Daoy (cell line): Measurements from ENCODE around the gene TMPRSS3. TPM values are rescaled to one million over a fixed set of nuclear protein-coding genes. Genes with fewer than 3 reads are reported as not detected.

ENCODE experiments used
- DNase-seq: peaks from one replicate; pipeline ENCODE4 v3.0.0-alpha.2; 2015; ENCODE audit warnings: low read depth
- total RNA-seq: library from RNA; depleted of rRNA; stranded (reverse); fragments of >200 nt; shearing (Covaris generic); gene quantifications from 2 replicates; pipeline ENCODE4 v1.2.3, GENCODE V29; 2014

The TMPRSS3 gene
- total RNA-seq, 1 experiment from 2014 or later, result 8.7 TPM

GRCh38 chr21:42388740-42389448 lies 7.0 kb downstream of the TMPRSS3 start:
- no peak for DNase-seq

- DNase-seq, result no peak
Observed at GRCh38 chr21:42387843-42388340, 8.0 kb downstream of the TMPRSS3 start.

GRCh38 chr21:42387164-42387563 lies 8.7 kb downstream of the TMPRSS3 start:
- DNase-seq, result no peak

GRCh38 chr21:42386034-42386591 lies 9.7 kb downstream of the TMPRSS3 start:
- DNase-seq, result no peak

DNA sequence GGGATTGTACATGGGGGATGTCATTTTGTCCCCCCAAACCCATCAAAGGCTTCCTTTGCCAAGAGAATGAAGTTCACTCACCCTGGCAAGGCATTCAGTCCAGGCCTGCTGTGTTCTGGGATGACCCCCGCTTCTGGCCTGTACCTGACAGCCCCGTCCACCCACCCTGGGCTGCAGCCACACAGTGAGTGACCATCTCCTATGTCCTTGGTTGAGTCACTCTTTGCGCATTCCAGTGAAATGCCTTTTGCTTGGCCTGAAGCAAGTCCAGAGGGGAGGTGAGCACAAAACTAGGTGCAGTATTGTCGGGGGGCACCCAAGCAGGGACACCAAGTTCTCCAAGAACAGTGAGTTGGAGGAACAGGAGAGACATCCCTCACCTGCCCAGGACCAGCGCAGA lies 10.2 kb downstream of the TMPRSS3 start:
- no peak for DNase-seq

DNA sequence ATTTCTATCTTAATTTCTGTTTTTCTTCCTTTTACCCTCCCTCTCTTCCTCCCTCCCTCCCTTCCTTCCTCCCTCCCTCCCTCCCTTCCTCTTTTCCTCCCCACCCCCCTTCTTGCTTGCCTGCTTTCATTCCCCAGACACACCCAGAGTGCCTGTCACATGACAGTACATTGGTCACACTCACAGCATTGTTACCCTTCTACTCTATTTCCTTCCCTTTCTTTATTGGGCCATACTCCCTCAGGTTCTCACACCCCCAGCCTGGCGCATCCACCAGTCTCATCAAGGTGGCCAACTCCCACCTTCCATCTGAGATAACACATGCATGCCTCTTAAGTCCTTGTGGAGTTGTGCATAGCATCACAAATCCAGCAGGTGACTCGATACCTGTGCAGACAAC lies 10.9 kb downstream of the TMPRSS3 start:
- DNase-seq, result no peak

DNA sequence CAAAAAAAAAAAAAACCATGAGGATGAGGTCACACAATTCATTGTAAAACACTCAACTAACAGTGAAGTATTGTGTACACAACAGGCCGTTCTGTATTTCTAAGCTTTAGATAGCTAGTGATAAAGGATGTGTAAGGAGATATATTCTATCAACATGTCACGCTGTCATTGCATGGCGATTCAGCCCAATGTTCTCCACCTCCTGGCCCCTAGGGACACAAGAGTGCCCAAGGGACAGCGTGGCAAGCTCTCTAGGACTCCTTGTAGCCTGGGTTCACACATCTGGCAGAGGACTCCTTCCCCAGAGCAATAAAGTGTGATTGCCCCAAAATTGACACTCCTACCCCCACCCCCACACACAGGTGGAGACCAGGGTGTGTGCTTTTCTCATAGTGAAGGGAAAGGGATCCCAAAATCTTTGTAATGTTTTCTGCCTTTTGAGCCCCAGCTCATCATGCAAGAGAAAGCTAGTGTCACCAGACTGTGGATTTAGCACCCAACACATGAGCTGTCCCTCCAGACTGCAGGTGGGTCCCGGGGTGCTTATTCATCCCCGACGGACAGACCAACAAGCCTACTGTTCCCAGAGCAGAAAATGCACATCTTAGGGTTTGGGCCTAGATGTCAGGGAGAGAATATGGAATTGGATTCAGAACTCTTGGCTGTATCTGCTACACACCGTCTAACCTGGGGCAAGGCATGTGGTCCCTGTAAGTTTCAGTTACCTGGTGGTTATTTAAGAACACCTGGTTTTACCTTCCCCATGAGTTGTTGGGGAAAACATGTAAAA lies 11.5 kb downstream of the TMPRSS3 start:
- DNase-seq, result no peak

DNA sequence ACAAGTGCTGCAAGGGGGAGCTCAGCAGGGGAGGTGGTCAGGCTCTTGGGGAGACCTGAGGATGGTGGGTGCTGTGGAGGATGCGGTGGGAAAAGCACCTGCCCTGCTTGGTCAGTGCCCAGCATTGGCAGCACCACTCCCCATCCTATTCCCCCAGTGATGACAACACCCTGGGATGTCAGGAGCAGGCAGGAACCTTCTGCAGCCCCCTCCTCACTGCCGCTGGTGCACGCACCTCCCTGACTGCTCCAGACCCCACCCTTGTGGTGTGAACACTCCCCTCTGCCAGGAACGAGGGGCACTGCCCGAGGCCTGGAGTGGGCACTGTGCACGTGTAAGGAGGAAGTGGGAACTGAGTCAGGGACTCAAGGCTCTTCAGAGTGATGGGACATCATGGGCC lies 12.5 kb downstream of the TMPRSS3 start:
- DNase-seq, result no peak

GRCh38 chr21:42382915-42383314 lies 12.9 kb downstream of the TMPRSS3 start:
- no peak for DNase-seq

DNA sequence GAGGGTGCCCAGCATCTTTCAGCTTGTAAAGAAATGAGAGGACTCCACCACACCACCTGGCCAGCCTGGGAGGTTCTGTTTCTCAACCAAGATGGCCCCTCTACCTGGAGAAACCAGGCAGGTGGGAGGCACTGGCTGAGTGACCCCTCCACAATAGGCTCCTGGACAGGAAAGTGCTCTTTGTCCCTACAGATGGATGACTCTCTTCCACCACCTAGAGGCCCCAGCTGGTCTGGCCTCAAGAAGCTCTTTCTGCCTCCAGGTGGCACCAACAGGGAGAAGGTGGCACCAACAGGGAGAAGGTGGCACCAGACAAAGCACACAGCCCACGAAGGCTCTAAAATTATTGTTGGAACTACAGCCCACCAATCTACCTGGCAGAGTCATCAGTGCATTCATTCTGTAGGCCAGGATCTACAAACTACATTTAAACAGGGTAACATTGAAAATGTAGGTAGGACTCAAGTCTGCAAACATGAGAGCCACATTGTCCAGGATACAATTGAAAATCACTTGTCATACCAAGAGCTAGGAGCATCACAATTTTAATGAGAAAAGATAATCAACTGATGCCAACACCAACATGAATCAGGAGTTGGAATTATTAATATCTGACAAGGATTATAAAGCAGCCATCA lies 14.4 kb downstream of the TMPRSS3 start:
- DNase-seq, result peak; percentile 37

- no peak for DNase-seq
Observed at GRCh38 chr21:42379426-42380215, 16.2 kb downstream of the TMPRSS3 start.

- no peak for DNase-seq
Observed at GRCh38 chr21:42378418-42378817, 17.4 kb downstream of the TMPRSS3 start.

- no peak for DNase-seq
Observed at GRCh38 chr21:42377951-42378340, 17.9 kb downstream of the TMPRSS3 start.

GRCh38 chr21:42377211-42377950 lies 18.5 kb downstream of the TMPRSS3 start:
- DNase-seq, result no peak

- DNase-seq, result peak; percentile 49
Observed at GRCh38 chr21:42376338-42376982, 19.4 kb downstream of the TMPRSS3 start.

DNA sequence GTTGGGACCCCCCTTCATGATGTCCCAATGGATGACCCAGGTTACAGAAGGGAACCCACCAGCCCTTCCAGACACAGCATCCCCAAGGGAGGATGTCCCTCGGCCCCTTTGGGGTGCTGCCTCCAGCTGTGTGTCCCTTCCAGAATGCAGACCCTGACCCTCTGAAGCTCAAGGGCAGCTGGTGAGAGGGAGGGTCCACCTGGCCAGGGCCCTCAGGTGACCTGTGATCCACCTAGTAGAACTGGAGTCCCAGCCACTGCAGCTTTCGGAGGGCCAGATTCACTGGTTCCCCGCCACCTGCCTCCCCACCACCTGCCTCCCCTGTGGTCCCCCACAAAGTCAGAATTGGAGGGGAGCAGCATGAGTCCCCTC lies 19.9 kb downstream of the TMPRSS3 start:
- no peak for DNase-seq

DNA sequence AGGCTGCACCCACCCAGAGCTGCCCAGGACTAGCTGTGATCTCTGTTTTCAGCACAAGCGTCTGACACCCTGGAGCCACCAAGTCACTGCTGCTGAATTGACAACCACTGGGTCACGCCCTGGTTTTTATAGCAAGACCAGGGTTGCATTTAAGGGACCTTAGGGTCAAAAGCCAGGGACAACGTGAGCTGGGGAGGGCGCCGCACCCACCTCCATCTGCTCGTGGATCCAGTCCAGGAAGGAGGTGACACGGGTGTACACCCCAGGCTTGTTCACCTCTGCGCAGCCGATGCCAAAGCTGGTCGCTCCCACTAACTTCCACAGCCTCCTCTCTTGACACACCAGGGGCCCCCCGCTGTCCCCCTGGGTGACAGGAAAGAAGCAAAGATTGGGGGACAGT lies 20.3 kb downstream of the TMPRSS3 start:
- no peak for DNase-seq

DNA sequence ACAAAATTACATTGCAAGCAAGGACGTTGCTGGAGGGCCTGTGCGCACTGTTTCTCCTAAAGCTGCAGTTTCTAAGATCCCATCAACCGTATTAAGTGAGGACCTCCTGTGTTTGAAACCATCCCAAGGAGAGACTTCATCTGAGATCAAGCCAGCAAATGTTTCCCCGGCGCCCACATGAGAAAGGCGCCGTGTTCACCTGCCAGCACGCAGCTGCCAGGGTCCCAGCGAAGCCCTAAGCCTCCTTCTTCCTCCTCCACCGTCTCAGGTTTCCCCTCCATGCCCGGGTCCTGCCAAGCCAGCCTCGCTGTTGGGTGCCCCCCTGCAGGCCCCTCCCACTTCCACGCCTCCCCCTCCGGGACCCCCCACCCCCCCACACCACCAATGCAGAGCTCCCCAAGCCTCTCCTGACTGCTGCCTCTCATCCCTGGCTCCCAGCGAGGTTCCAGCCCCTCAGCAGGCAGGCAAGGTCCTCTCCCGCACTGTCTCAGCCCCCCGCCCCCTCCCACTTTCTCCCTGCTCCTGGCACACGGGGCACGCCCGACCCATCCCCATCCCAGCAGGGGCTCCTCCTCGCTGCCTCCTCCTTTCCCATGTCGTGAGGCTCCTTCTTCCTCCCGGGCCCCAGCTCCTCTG lies 20.9 kb downstream of the TMPRSS3 start:
- DNase-seq, result no peak

DNA sequence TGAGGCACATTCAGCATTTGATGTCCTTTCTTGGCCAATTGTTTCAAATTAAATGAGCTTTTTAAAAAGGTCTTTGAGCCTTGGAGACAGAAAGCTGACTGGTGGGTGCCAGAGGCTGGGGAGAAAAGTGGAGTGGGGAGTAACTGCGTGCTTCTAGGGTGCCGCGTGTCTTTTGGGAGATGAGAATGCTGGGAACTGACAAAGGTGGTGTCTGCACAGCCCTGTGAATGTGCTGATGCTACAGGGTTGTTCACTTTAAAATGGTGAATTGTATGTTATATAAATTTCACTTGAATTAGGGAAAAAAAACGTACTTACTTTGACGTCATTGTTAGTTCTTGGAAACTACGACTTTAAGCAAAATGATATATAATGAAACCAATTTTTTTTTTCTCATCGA lies 21.4 kb downstream of the TMPRSS3 start:
- no peak for DNase-seq

- DNase-seq, result no peak
Observed at GRCh38 chr21:42373908-42374455, 21.9 kb downstream of the TMPRSS3 start.
